Activated CD4-positive, alpha-beta T cell treated with anti-CD3 and anti-CD28 coated beads, Interleukin-2, amount 50 U/mL, for 1 hour (primary cell): ENCODE results near the gene RNF14.
"Not testable (repeated sequence)": the region's sequence is repeated elsewhere in the genome, so short reads cannot be mapped to it uniquely, and the experiment has no call there.

Experiments used
- DNase-seq: peaks from one replicate; pipeline ENCODE4 v3.0.0-alpha.2; 2020

RNF14 gene

GRCh38 chr5:142015781-142016533 is 47.1 kb downstream of the RNF14 start:
- no peak for DNase-seq

DNA sequence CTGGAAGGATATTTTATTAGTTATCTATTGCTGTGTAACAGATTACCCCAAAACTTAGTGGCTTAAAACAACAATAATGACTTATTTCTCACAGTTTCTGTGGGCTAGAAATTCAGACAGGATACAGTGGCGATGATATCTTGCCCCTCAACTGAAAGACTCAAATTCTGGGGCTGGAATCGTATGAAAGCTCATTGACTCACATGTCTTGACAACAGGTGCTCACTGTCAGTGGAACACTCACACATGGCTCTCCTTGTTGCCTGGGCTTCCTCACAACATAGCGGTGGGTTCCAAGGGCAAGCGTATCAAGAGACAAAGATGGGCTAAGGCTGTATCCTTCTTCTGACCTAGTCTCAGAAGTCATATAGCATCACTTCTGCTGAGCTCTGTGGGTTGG is 47.7 kb downstream of the RNF14 start:
- DNase-seq, result peak; percentile 23

DNA sequence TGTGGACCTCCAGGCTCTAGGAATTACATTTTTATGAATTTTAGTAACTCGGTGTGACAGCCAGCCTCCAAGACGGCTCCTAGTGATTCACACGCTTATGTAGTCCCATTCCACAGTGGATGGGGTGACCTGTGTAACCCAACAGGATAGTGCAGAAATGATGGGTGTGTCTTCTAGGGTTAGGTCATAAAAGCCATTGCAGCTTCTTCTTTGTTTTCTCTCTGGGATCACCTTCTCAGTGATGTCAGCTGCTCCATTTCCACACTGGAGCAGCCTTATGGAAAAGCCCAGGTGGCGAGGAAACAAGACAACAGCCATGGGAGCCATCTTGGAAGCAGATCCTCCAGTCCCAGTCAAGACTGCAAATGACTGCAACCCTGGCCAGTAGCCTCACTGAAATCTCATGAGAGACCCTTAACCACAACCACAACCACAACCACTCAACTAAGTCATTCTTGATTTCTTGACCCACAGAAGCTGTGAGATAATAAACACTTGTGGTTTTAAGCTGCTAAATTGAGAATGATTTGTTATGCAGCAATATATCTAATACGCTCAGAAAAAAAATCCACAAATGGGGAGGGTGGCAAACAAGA is 49.0 kb downstream of the RNF14 start:
- no peak for DNase-seq

DNA sequence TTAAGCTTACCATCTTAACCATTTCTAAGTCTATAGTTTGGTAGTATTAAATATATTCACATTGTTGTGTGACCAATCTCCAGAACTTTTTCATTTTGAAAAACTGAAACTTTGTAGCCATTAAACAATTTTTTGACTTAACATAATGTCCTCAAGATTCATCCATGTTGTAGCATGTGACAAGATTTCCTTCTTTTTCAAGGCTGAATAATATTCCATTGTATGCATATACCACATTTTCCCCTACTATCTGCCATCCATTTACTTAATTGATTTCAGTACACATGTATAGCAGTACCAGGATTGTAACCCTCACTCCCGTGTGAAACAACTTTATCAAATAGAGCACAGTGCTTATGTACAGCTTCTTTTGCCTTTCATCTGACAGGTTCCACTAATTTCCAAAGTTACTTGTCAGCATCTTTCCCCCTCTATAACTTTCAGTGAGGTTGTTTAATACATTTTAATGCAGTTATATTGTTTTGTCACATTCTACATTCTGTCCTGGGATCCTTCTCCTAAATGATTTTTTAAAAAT is 51.3 kb downstream of the RNF14 start:
- DNase-seq, result no peak

GRCh38 chr5:142023836-142024235 is 54.9 kb downstream of the RNF14 start:
- DNase-seq, result no peak

- peak; percentile 82 for DNase-seq
These were observed 55.9 kb downstream of the RNF14 start for GRCh38 chr5:142024771-142025304.

DNA sequence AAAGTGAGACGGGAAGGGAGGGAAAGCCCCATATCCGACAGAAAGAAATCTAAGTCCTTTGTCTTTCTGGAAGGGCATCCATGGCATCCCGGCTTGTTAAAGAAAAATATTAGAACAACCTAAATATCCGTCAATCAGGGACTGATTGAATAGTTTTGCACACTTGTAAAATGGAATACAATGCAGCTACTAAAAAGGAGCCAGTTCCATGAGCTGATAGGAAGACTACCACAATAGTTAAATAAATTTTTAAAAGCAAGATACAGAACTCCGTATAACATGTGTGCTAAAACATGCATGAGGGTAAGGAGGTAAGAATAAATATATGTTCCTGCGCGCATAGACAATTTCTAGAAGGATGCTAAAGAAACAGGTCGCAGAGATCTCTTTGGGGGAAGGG is 56.7 kb downstream of the RNF14 start:
- DNase-seq, result no peak

DNA sequence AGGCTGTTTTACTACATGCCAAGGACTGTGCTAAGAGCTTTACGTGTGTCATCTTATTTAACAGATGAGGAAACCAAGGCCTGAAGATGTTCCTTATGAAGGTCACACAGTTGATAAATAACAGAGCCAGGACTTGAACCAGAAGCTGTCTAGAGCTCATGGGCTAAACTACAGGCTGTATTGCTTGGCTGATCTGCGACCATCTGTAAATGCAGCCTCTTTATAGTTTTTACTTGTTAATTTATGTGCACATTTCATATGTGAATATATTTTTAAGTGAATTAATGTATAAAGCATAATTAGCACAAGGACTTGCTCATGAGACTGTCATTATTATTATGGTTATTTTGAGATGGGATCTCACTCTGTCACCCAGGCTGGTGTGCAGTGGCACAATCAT is 63.2 kb downstream of the RNF14 start:
- no peak for DNase-seq

DNA sequence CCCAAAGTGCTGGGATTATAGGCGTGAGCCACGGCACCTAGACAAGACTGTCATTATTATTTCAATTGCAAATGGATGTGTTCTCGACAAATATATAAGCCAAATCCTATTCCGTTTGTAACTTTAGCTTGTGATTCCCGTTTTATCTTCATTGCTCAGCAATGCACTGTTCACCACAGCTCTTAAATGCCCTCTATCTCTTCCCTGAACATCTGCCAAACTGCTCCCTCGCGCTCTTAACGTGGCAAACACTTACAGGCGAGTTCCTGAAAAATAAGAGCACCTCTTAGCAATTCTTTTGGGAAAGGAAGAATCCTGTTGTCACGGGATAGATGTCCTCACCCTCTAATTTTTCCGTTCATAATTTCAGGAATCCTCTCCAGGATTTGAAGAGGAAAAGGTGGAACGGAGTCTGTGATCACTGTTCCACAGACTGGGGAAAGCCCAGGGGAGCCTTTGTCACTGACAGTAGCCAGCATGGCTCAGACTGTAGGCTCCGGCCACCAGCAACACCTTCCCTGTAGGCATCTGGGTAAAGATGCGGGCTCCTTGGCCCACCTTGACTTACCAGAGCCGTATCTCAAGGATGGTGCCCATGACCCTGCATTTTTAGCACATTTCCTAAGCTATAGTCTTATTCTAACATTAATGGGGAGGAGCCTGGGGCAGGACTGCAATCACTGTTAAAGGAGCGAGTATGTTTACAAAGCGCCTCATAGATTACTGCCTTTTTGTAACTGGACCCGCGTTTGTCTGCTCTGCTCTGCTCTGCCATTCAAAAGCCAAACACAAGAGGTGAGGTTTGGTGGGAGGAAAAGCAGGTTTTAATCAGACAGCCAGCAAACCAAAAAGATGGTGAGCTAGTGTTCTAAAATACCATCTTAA is 64.1 kb downstream of the RNF14 start:
- DNase-seq, result no peak

DNA sequence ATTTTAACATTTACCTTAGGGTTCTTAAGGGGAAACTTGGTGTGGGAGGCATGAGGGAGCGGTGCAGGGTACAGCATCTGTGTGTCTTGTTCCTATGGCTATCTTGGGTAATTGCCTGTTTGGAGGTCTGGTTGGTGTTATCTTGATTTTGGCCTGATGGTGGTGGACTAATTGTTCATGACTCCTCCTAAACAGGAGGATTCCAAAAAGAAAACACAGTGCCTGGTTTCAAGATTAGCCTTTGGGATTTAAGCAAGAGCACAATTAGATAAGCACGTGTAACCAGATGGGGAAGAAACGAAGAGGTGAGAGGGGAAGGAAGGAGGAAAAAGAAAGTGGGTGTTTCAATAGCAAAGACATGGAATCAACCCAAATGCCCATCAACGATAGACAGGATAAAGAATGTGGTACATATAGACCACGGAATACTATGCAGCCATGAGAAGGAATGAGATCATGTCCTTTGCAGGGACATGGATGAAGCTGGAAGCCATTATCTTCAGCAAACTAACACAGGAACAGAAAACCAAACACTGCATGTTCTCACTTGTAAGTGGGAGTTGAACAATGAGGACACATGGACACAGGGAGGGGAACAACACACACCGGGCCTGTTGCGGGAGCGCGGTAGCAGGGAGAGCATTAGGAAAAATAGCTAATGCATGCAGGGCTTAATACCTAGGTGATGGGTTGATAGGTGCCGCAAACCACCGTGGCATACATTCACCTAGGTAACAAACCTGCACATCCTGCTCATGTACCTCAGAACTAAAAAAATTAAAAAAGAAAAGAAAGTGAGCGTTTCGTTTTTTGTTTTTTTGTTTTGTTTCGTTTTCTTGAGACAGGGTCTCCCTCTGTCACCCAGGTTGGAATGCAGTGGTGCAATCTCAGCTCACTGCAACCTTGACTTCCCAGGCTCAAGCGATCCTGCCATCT is 65.0 kb downstream of the RNF14 start:
- not testable (repeated sequence) for DNase-seq

DNA sequence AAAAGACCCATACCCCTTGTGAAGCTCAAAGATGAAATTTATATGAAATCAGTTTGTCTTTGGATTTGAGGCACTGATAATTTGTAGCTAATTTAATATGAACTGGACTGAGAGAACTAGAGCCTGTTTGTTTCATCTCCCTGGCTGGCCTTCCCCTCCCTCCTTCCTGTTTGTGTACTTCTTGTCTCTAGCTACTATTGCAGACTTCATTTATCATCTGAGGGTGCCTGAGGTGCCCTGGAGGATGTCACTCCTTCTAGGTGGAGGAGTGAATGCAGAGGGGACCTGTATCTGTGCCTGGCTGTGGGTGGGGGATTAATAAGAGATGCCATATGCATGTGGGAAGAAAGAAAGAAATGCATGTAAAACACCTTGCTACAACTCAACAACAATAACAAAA is 66.1 kb downstream of the RNF14 start:
- no peak for DNase-seq

- DNase-seq, result no peak
These were observed 68.0 kb downstream of the RNF14 start for GRCh38 chr5:142036918-142037317.

DNA sequence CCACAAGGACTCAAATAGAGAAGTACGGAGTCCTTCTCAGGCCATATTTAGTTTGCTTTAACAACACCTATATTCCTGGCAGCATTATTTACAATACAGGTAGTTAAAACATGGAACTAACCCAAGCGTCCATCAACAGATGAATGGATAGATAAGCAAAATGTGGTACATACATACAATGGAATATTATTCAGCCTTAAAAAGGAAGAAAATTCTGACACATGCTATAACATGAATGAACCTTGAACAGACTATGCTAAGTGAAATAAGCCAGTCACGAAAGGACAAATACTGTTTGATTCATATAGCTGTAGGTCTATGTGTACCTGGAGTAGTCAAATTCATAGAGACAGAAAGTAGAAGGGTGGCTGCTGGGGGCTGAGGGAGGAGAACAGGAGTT is 68.7 kb downstream of the RNF14 start:
- DNase-seq, result not testable (repeated sequence)

DNA sequence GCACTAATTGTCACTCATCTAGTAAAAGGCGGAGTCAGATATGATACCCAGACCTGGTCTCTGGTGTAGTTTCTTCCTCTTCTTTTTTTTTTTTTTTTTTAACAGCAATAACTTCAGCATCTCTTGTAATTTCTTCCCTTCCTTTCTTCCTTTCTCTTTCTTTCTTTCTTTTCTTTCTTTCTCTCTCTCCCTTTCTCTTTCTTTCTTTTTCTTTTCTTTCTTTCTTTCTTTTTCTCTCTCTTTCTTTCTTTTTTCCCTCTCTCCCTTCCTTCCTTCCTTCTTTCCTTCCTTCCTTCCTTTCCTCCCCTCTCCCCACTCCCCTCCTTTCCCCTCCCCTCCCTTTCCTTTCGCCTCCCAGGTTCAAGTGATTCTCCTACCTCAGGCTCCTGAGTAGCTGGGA is 69.8 kb downstream of the RNF14 start:
- no peak for DNase-seq
